ENCODE data around the gene OSBPL10. TPM values are rescaled to one million over a fixed set of nuclear protein-coding genes. Genes with fewer than 3 reads are reported as not detected.

Gene OSBPL10
- total RNA-seq, 1 donor from 2014 or later: 18.8 TPM

DNA sequence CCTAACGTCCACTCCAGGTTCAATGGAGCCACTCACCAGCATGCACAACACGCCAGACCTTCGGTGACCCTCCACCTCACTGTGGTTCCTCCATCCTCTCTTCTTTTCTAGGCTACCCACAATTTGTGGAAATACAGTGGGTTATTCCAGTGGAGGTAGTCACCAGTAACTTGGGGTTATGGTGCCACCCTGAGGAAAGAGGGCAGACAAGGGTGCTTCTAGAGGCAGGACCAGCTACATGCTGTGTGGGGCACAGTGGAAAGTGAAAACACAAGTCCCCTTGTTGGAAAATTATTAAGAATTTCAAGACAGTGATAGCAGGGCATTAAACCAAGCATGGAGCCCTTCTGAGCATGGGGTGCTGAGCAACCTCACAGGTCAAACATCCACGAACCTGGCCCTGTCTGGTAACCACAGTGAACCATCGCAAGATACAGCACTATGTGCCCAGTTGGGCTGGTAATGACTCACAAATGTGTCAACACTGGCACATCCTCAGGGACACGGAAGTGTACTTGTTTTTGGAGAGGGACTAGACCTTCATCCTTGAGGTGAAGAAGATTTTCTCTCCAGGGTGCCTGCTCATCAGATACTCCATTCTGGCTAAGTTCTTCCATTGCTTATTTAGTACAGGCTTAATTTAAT lies 281.6 kb downstream of the OSBPL10 start:
- Histone ChIP-seq H3K9me3 (no peaks in the 10 kb centered on the region), H3K4me1 (no peaks in the 10 kb centered on the region), H3K4me3 (no peak overlapping the region), H3K36me3 (no peaks in the 10 kb centered on the region), H3K27me3 (ENCODE audit: low read depth) (no peaks in the 10 kb centered on the region), H3K27ac (no peak overlapping the region)
- DNase-seq: no peak
- TF ChIP-seq, protein P1, sequence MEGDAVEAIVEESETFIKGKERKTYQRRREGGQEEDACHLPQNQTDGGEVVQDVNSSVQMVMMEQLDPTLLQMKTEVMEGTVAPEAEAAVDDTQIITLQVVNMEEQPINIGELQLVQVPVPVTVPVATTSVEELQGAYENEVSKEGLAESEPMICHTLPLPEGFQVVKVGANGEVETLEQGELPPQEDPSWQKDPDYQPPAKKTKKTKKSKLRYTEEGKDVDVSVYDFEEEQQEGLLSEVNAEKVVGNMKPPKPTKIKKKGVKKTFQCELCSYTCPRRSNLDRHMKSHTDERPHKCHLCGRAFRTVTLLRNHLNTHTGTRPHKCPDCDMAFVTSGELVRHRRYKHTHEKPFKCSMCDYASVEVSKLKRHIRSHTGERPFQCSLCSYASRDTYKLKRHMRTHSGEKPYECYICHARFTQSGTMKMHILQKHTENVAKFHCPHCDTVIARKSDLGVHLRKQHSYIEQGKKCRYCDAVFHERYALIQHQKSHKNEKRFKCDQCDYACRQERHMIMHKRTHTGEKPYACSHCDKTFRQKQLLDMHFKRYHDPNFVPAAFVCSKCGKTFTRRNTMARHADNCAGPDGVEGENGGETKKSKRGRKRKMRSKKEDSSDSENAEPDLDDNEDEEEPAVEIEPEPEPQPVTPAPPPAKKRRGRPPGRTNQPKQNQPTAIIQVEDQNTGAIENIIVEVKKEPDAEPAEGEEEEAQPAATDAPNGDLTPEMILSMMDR (IDR thresholded peaks at IDR 0.05): no peak
- intact Hi-C loops (cut with DNase I): no loop called here
- peak in 1 of 2 donors; percentile 46 for ATAC-seq

DNA sequence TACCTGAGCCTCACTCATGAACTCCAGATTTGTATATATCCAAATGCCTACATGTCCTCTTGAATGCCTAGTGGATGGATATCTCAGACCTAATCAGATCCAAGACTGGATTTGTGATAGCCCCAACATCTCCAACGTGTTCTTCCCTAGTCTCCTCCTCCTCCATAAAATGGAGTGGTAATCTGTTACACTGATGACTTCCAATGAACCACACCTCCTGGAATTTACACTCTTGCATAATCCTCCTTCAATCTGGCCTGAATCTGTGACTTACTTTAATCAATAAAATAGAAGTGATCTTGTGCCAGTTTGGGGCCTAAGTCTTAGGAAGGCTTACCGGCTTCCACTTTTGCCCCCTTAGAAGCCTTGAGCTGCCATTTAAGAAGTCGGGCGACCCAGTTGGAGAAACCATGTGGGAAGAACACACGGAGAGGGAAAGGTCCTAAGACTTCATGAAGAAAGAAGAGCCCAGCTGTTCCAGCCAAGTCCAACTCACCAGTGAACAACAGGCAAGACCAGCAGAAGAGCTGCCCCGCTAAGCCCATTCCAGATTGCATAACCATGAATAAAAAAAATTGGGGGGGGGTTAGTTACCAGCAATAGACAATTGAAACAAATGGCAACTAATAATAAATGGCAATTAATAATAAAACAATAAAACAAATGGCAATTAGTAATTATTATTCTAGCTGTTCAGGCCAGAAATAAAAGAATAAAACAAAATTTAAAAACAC lies 284.1 kb downstream of the OSBPL10 start:
- no peak for ATAC-seq
- TF ChIP-seq, protein P1 (IDR thresholded peaks at IDR 0.05): no peak

DNA sequence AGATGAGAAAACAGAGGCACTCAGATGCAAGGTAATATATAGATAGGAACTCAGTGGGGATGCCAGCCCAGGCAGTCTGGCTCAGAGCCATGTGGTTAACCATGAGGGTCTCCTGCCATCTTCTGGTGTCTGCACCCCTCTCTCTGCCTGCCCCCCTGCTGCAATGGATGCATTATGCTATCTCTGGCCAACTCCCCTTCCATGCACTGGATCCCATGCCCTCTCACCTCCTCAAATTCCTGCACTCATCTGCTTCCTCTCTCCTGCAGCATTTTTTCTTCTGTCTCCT lies 285.1 kb downstream of the OSBPL10 start:
- intact Hi-C loops (cut with DNase I): no loop called here
- TF ChIP-seq, protein P1 (IDR thresholded peaks at IDR 0.05): no peak
- Histone ChIP-seq H3K4me1 (no peaks in the 10 kb centered on the region), H3K9me3 (no peaks in the 10 kb centered on the region), H3K4me3 (no peak overlapping the region), H3K36me3 (no peaks in the 10 kb centered on the region), H3K27ac (no peak overlapping the region), H3K27me3 (ENCODE audit: low read depth) (no peaks in the 10 kb centered on the region)
- no peak for DNase-seq
- ATAC-seq: no peak

More for the DNA sequence above, 284.1 kb downstream of the OSBPL10 start:
- Histone ChIP-seq H3K9me3 (no peaks in the 10 kb centered on the region), H3K4me1 (no peaks in the 10 kb centered on the region), H3K36me3 (no peaks in the 10 kb centered on the region), H3K4me3 (no peak overlapping the region), H3K27me3 (ENCODE audit: low read depth) (no peaks in the 10 kb centered on the region), H3K27ac (no peak overlapping the region)
- DNase-seq: no peak
- intact Hi-C loops (cut with DNase I): no loop called here

DNA sequence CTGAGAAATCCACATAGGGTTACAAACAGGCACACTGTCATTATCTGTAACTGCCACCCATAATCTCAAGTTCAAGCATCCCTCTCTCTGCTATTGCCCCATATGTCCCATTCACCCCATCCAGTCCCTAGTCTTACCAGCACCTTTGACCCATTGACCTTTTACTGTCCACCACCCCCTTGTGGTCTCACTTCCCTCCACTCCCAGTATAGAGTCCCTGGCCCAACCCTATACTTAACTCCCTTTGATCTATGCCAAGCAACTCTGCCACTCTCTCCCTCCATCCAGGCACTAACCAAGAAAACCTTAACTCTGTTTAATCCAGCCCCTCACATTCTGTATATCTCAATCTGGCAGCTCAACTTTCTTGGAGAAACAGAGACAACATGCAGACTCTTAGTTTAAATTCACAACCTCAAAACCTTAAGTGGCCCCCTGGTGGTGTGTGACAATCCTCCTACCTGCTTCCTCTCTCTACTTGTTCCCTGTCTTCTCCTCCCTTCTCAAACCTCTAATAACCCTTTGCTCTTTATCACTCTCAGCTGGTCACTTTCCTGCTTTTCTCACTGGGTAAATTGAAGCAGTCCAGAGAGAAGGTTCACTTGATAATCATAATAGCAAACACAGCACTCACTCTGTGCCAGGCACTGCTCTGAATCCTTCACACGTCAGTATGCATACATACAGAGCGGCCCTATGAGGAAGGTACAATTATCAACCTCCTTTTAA lies 285.6 kb downstream of the OSBPL10 start:
- no peaks in the 10 kb centered on the region for H3K9me3 ChIP-seq
- no peak for DNase-seq
- H3K4me3 ChIP-seq: no peak overlapping the region
- no peaks in the 10 kb centered on the region for H3K4me1 ChIP-seq
- TF ChIP-seq, protein P1 (IDR thresholded peaks at IDR 0.05): peak; percentile 25
- no peak overlapping the region for H3K27ac ChIP-seq
- no peaks in the 10 kb centered on the region for H3K36me3 ChIP-seq
- intact Hi-C loops (cut with DNase I): no loop called here
- H3K27me3 ChIP-seq (ENCODE audit: low read depth): no peaks in the 10 kb centered on the region
- ATAC-seq: peak; percentile 39 to 40

DNA sequence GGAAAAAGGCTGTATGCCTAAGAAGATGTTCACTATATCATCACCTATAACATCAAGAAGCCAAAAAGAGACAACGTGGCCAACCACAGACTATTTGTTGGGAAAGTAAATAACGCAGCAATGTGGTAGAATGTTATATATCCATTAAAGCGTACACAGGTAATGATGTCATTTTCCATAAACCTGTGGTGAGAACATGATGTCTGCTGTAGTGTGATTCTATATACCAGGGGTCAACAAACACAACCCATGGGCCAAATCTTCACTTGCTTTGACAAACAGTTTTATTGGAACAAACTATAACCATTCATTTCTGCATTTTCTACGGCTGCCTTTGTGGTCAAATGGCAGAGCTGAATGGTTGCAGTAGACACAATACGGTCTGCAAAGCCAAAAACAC lies 287.7 kb downstream of the OSBPL10 start:
- ATAC-seq: no peak
- DNase-seq: no peak
- intact Hi-C loops (cut with DNase I): no loop called here
- no peaks in the 10 kb centered on the region for H3K36me3 ChIP-seq
- H3K27ac ChIP-seq: no peak overlapping the region
- TF ChIP-seq, protein P1 (IDR thresholded peaks at IDR 0.05): no peak
- H3K27me3 ChIP-seq (ENCODE audit: low read depth): no peaks in the 10 kb centered on the region
- H3K9me3 ChIP-seq: no peaks in the 10 kb centered on the region
- H3K4me3 ChIP-seq: no peak overlapping the region
- peaks cover 8% of the 10 kb centered on the region for H3K4me1 ChIP-seq

Data from lower lobe of right lung (tissue), 2 donors.